HG03280 (cell line): ENCODE data around the gene KNDC1.
"Not testable (repeated sequence)": the region's sequence is repeated elsewhere in the genome, so short reads cannot be mapped to it uniquely, and the experiment has no call there.

Experiments
- ATAC-seq: cut with Tn5 transposase; IDR thresholded peaks from one replicate; pipeline ENCODE4 v1.9.1; 2021; ENCODE audit warnings: mild to moderate bottlenecking, moderate library complexity; ENCODE audit not compliant: unreplicated experiment

The KNDC1 gene

GRCh38 chr10:133139551-133140065 is 20.4 kb upstream of the KNDC1 start:
- ATAC-seq = no peak

- ATAC-seq = no peak
These were observed 19.4 kb upstream of the KNDC1 start for GRCh38 chr10:133140417-133141143.

GRCh38 chr10:133141144-133141957 is 18.7 kb upstream of the KNDC1 start:
- no peak for ATAC-seq

- ATAC-seq = no peak
These were observed 18.1 kb upstream of the KNDC1 start for GRCh38 chr10:133141958-133142340.

- no peak for ATAC-seq
These were observed 17.4 kb upstream of the KNDC1 start for GRCh38 chr10:133142523-133143199.

GRCh38 chr10:133143200-133143533 is 16.9 kb upstream of the KNDC1 start:
- ATAC-seq = no peak

GRCh38 chr10:133143546-133143945 is 16.5 kb upstream of the KNDC1 start:
- ATAC-seq = no peak

GRCh38 chr10:133144771-133145170 is 15.2 kb upstream of the KNDC1 start:
- ATAC-seq = no peak

- ATAC-seq = no peak
These were observed 9.8 kb upstream of the KNDC1 start for GRCh38 chr10:133150226-133150625.

- ATAC-seq = no peak
These were observed 9.4 kb upstream of the KNDC1 start for GRCh38 chr10:133150656-133151055.

- not testable (repeated sequence) for ATAC-seq
These were observed 8.9 kb upstream of the KNDC1 start for GRCh38 chr10:133151071-133151470.

- no peak for ATAC-seq
These were observed 8.5 kb upstream of the KNDC1 start for GRCh38 chr10:133151543-133151972.

- no peak for ATAC-seq
These were observed 5.6 kb upstream of the KNDC1 start for GRCh38 chr10:133154411-133154810.

GRCh38 chr10:133154996-133155778 is 4.8 kb upstream of the KNDC1 start:
- no peak for ATAC-seq

GRCh38 chr10:133156674-133157579 is 3.1 kb upstream of the KNDC1 start:
- no peak for ATAC-seq

- no peak for ATAC-seq
These were observed 2.2 kb upstream of the KNDC1 start for GRCh38 chr10:133157662-133158436.

- ATAC-seq = no peak
These were observed 1.6 kb upstream of the KNDC1 start for GRCh38 chr10:133158437-133158755.

GRCh38 chr10:133158756-133159610 is 1.0 kb upstream of the KNDC1 start:
- no peak for ATAC-seq
